Caco-2 (cell line): Measurements from ENCODE around the gene RBX1. TPM values are rescaled to one million over a fixed set of nuclear protein-coding genes. Genes with fewer than 3 reads are reported as not detected.

Source experiments
- BruUV-seq: library from RNA; stranded (reverse); fragments of 400-500 nt; replicated peaks from 2 replicates; lab custom pipeline; 2021; lab: Mats Ljungman, UMichigan
- CTCF ChIA-PET: fragments of 300-600 bp; sonication (Branson Sonifier 250); formaldehyde crosslinking; loops from one replicate; lab custom pipeline; 2022; ENCODE audit warnings: antibody characterized with exemption; lab: Charles Lee
- POLR2A ChIA-PET: fragments of 300-600 bp; sonication (Branson Sonifier 250); formaldehyde crosslinking; loops from one replicate; lab custom pipeline; 2022; ENCODE audit warnings: antibody characterized with exemption; lab: Charles Lee
- DNase-seq, 2 experiments: peaks; one replicate each; pipeline versions ENCODE4 v3.0.0 to v3.0.0-alpha.2; 2020 to 2022
- H3K27me3 ChIP-seq: replicated peaks from 2 replicates; pipeline ENCODE4 v1.6.0; 2011; ENCODE audit warnings: low read length; ENCODE audit not compliant: control insufficient read depth, insufficient read depth
- H3K36me3 ChIP-seq: 2 replicates; pipeline ENCODE4 v1.5.1; 2011; ENCODE audit warnings: low read length; ENCODE audit not compliant: control insufficient read depth, insufficient read depth
- H3K4me1 ChIP-seq: fragments of 250-450 bp; sonication (Bioruptor Pico); 2 replicates; pipeline ENCODE4 v1.5.1; 2020; ENCODE audit warnings: mild to moderate bottlenecking
- H3K4me3 ChIP-seq: 2 replicates; pipeline ENCODE4 v1.5.1; 2011; ENCODE audit warnings: low read depth, mild to moderate bottlenecking, control low read depth, low read length
- H3K9me3 ChIP-seq: fragments of 250-450 bp; sonication (Bioruptor Pico); 2 replicates; pipeline ENCODE4 v1.5.1; 2020; ENCODE audit warnings: mild to moderate bottlenecking, moderate library complexity
- H3K27ac Mint-ChIP-seq: one replicate; pipeline ENCODE4 v1.8.0; 2022; ENCODE audit warnings: mixed read lengths; ENCODE audit not compliant: unreplicated experiment
- H3K27me3 Mint-ChIP-seq: one replicate; pipeline ENCODE4 v1.8.0; 2022; ENCODE audit warnings: mixed read lengths; ENCODE audit not compliant: insufficient read depth, unreplicated experiment
- H3K36me3 Mint-ChIP-seq: one replicate; pipeline ENCODE4 v1.8.0; 2022; ENCODE audit warnings: mild to moderate bottlenecking, mixed read lengths; ENCODE audit not compliant: insufficient read depth, unreplicated experiment
- H3K4me1 Mint-ChIP-seq: one replicate; pipeline ENCODE4 v1.8.0; 2022; ENCODE audit warnings: low read depth, mixed read lengths; ENCODE audit not compliant: unreplicated experiment
- H3K4me3 Mint-ChIP-seq: one replicate; pipeline ENCODE4 v1.8.0; 2022; ENCODE audit warnings: mild to moderate bottlenecking, moderate library complexity, mixed read lengths; ENCODE audit not compliant: unreplicated experiment
- H3K9me3 Mint-ChIP-seq: one replicate; pipeline ENCODE4 v1.8.0; 2022; ENCODE audit warnings: mixed read lengths; ENCODE audit not compliant: unreplicated experiment
- CTCF ChIP-seq, 2 experiments: fragments of 200-600 bp in 1 of 2; IDR thresholded peaks; 1 replicate in 1 of 2; 2 replicates in 1 of 2; pipeline versions ENCODE4 v1.5.1 to v1.8.0; 2011 to 2022; ENCODE audit warnings: antibody characterized with exemption in 1 of 2, control low read depth in 1 of 2, inconsistent platforms in 1 of 2, low read depth in 1 of 2, low read length in 1 of 2, mild to moderate bottlenecking in 1 of 2, moderate library complexity in 1 of 2; ENCODE audit not compliant: insufficient read depth in 1 of 2, severe bottlenecking in 1 of 2, unreplicated experiment in 1 of 2
- intact Hi-C: fragments of 100-400 bp; cut with micrococcal nuclease; formaldehyde crosslinking; loops from one replicate; pipeline ENCODE4 v1.10.0; 2022; ENCODE audit not compliant: unreplicated experiment
- total RNA-seq: library from RNA; stranded (reverse); gene quantifications from 2 replicates; pipeline ENCODE4 v1.2.3, GENCODE V29; 2022

The RBX1 gene
- total RNA-seq, 1 experiment from 2014 or later = 70.0 TPM

DNA sequence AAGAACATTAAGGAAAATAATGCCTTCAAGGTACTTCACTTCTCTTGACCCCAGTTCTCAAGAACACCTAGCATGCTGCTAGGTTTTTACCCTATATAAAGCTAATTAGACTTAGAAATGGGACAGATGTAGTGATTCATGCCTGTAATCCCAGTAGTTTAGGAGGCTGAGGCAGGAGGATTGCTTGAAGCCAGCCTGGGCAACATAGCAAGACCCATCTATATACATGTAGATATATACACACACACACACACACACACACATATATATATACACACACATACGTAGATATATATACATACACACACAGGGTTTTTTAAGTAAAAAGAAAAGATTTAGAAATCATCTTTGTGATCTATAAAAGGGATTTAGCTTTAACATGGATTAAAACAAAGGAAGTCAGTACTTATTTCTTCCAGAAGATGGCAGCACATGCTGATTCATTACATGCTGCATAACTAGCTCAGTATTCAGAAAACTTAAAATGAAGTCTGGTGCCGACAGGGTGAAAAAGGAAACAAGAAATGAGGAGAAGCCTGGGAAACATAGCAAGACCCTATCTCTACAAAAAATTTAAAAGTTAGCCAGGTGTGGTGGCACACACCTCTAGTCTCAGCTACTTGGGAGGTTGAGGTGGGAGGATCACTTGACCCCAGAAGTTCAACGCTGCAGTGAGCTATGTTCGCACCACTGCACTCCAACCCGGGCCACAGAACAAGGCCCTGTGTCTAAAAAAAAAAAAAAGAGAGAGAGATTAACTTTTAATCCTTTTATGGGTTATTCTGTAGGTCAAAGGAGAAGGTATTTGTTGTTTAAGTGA lies 28.5 kb upstream of the RBX1 start:
- no peak overlapping the region for H3K4me3 Mint-ChIP-seq
- ChIA-PET CTCF (interaction anchor here (0.7 to 1.6 kb wide), 17 partner anchors 8 to 556 kb away, joined by 3 to 39 read pairs (median 5); partner anchors contain the start of genes DNAJB7, EP300, L3MBTL2 and RBX1), POLR2A (interaction anchor here (0.6 to 1.4 kb wide), 6 partner anchors 29 to 507 kb away, joined by 3 to 13 read pairs (median 6); partner anchors contain the start of gene RBX1)
- Histone ChIP-seq H3K4me3 (no peak overlapping the region), H3K27me3 (no peaks in the 10 kb centered on the region), H3K9me3 (no peaks in the 10 kb centered on the region), H3K4me1 (no peaks in the 10 kb centered on the region), H3K36me3 (no peaks in the 10 kb centered on the region)
- DNase-seq = peak in 1 of 2 experiments; percentile 56
- no peaks in the 10 kb centered on the region for H3K27me3 Mint-ChIP-seq
- H3K27ac Mint-ChIP-seq = peak overlapping the region; percentile 34
- intact Hi-C loops = loop anchor here (1.0 kb wide), 1 partner anchor 172 kb away; no protein-coding TSS in a partner anchor
- peak; percentile 52 to 66 for TF ChIP-seq CTCF (IDR thresholded peaks at IDR 0.05; ENCODE audit: insufficient read depth in 1 of 2, low read depth in 1 of 2, low read length in 1 of 2, severe bottlenecking in 1 of 2, unreplicated experiment in 1 of 2)
- no peaks in the 10 kb centered on the region for H3K4me1 Mint-ChIP-seq
- H3K36me3 Mint-ChIP-seq = peaks cover 37% of the 10 kb centered on the region
- no TSS peak for BruUV-seq
- no peaks in the 10 kb centered on the region for H3K9me3 Mint-ChIP-seq

GRCh38 chr22:40928657-40929056 lies 22.5 kb upstream of the RBX1 start:
- Mint-ChIP-seq H3K9me3 (no peaks in the 10 kb centered on the region), H3K27me3 (no peaks in the 10 kb centered on the region), H3K4me1 (no peaks in the 10 kb centered on the region), H3K4me3 (no peak overlapping the region), H3K27ac (no peak overlapping the region), H3K36me3 (peaks cover 33% of the 10 kb centered on the region)
- no TSS peak for BruUV-seq
- H3K36me3 ChIP-seq = no peaks in the 10 kb centered on the region
- no peak overlapping the region for H3K4me3 ChIP-seq
- no peaks in the 10 kb centered on the region for H3K27me3 ChIP-seq
- ChIA-PET POLR2A (no interaction called here), CTCF (interaction anchor here (0.6 kb wide), 1 partner anchor 251 kb away, joined by 3 read pairs; no protein-coding TSS in a partner anchor)
- no peaks in the 10 kb centered on the region for H3K9me3 ChIP-seq
- intact Hi-C loops = no loop called here
- DNase-seq = peak in 1 of 2 experiments; percentile 21
- peaks cover 7% of the 10 kb centered on the region for H3K4me1 ChIP-seq
- TF ChIP-seq CTCF (IDR thresholded peaks at IDR 0.05; ENCODE audit: insufficient read depth in 1 of 2, low read depth in 1 of 2, low read length in 1 of 2, severe bottlenecking in 1 of 2, unreplicated experiment in 1 of 2) = no peak

- DNase-seq = no peak
- no peaks in the 10 kb centered on the region for H3K4me1 Mint-ChIP-seq
- Histone ChIP-seq H3K4me3 (no peak overlapping the region), H3K36me3 (no peaks in the 10 kb centered on the region), H3K9me3 (no peaks in the 10 kb centered on the region), H3K4me1 (peaks cover 7% of the 10 kb centered on the region), H3K27me3 (no peaks in the 10 kb centered on the region)
- H3K4me3 Mint-ChIP-seq = no peak overlapping the region
- peaks cover 15% of the 10 kb centered on the region for H3K36me3 Mint-ChIP-seq
- intact Hi-C loops = no loop called here
- POLR2A ChIA-PET = interaction anchor here (0.6 kb wide), 1 partner anchor 70 kb away, joined by 3 read pairs; no protein-coding TSS in a partner anchor
- CTCF ChIA-PET = no interaction called here
- TF ChIP-seq CTCF (IDR thresholded peaks at IDR 0.05; ENCODE audit: insufficient read depth in 1 of 2, low read depth in 1 of 2, low read length in 1 of 2, severe bottlenecking in 1 of 2, unreplicated experiment in 1 of 2) = no peak
- no peaks in the 10 kb centered on the region for H3K9me3 Mint-ChIP-seq
- BruUV-seq = no TSS peak
- no peak overlapping the region for H3K27ac Mint-ChIP-seq
- no peaks in the 10 kb centered on the region for H3K27me3 Mint-ChIP-seq
These were observed 18.8 kb upstream of the RBX1 start for GRCh38 chr22:40932396-40932795.
